ENCODE measurements around the gene ASB5. TPM values are rescaled to one million over a fixed set of nuclear protein-coding genes. Genes with fewer than 3 reads are reported as not detected.
"Not testable (repeated sequence)": the region's sequence is repeated elsewhere in the genome, so short reads cannot be mapped to it uniquely, and the experiment has no call there.

Gene ASB5
- not detected in 2 replicates for total RNA-seq

DNA sequence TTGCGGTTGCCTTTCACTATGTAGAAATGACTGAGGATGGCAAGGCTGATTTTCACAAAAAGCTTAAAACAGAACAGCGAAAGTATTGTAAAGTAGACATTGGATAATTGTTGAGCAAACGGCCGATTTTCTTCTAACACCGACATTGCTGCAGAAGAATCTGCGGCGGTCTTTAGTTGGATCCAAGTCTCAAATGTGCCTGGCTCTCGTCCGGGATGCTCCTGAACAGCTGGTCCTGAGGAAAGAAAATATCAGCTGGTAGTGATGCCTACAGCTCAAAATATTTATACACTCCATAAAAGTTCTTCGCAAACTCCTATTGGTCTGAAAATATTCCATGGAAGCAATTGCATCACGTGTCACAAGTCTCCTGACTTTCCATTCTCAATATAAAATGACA lies at the start of gene ASB5:
Gene ASB5, minus strand, starts transcription at position 260 of the 400 bp plus-strand sequence. Its CDS starts 114 bp downstream, at position 146.
- intact Hi-C loops (cut with micrococcal nuclease) = no loop called here

GRCh38 chr4:176313596-176314336 lies 44.7 kb upstream of the ASB5 start:
- intact Hi-C loops (cut with micrococcal nuclease) = no loop called here

DNA sequence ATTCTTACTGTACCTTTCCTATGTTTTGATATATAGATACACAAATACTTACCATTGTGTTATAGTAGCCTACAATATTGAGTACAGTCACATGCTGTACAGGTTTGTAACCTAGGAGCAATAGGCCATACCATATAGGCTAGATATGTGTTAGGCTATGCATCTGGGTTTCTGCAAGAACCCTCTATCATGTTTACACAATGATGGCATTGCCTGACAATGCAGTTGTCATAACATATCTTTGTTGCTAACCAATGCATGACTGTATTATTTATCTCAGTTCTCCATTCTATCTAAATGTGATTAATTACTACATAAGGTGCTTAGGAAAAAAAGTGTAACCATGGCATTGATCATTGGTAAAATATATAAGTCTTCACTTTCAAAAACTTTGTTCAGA lies 40.8 kb upstream of the ASB5 start:
- intact Hi-C loops (cut with micrococcal nuclease) = no loop called here

- intact Hi-C loops (cut with micrococcal nuclease) = no loop called here
These were observed 40.0 kb upstream of the ASB5 start for GRCh38 chr4:176309046-176309445.

DNA sequence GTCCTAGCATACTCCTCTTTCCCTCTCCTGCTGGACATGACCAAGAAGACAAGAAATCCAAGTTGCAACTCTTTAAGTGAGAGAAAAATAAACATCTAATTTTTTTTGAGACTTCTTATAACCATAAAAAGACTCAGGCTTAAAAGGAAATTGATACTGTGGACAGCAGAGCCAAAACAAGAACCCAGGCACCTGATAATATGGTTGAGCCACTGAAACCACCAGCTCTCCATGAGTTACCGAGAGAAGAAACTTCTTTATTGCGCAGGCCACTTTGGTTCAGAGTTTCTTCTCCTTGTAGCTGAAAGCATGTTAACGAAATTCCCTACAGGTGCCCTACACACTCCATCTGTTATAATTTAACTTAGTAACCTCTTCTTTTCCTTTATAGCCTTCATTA lies 39.4 kb upstream of the ASB5 start:
- intact Hi-C loops (cut with micrococcal nuclease) = no loop called here

DNA sequence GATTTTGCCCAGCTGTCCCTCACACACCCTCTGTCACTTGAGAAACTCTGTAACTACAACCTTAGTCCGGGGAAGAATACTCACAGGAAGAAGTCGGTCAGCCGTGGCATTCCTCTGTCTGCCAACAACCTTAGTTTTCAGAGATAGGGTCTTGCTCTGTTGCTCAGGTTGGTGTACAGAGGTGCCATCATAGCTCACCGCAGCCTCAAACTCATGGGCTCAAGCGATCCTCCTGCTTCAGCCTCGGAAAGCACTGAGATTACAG lies 38.6 kb upstream of the ASB5 start:
- intact Hi-C loops (cut with micrococcal nuclease) = no loop called here

- intact Hi-C loops (cut with micrococcal nuclease) = no loop called here
These were observed 38.0 kb upstream of the ASB5 start for GRCh38 chr4:176306837-176307665.

DNA sequence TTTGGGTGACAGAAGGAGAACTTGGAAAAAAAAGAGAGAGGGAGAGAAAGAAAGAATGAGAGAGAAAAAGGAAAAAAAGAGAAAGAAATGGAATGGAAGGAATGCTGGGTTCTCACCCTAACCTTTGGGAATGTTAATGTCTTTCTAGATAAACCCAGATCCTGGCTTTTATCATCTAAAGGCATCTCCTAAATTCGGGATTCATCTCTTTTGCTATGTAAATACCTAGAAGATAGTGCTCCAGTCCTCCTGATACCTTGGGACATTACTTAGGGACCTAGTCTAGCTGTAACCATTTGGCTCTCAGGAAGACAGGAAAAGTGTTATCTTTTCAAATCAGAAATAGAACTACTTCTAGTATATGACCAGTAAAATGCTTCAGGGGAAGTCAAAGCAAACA lies 34.9 kb upstream of the ASB5 start:
- intact Hi-C loops (cut with micrococcal nuclease) = no loop called here

- intact Hi-C loops (cut with micrococcal nuclease) = no loop called here
These were observed 33.6 kb upstream of the ASB5 start for GRCh38 chr4:176302283-176303275.

GRCh38 chr4:176300565-176300964 lies 31.5 kb upstream of the ASB5 start:
- intact Hi-C loops (cut with micrococcal nuclease) = no loop called here

DNA sequence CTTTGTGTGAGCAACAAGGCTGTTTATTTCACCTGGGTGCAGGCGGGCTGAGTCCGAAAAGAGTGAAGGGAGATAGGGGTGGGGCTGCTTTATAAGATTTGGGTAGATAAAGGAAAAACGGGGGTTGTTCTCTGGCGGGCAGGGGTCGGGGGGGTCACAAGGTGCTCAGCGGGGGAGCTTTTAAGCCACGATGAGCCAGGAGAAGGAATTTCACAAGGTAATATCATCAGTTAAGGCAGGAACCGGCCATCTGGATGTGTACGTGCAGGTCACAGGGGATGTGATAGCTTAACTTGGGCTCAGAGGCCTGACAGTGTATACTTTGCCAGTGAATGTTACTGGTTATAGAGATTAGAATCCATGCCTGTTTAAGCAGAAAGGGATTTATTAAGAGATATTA lies 31.0 kb upstream of the ASB5 start:
- intact Hi-C loops (cut with micrococcal nuclease) = no loop called here

DNA sequence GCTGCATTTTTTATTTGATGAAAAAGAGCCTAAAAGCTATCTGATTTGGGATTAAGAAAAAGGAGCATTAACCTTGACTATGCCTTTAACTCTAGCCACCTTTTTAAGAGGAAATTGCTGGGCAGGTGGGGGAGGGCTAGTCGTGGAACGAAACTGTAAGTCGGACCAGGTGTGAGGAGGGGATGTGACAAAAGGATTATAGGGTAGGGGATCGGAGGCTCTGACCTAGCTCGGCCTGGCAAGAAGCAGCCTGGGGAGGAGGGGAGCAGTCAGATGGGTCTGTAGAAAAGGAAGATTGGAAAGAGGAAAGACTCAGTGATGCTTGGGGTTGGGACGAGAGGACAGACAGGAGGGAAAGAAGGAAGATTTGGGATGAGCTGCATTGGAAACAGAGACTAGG lies 29.6 kb upstream of the ASB5 start:
- intact Hi-C loops (cut with micrococcal nuclease) = no loop called here

GRCh38 chr4:176295907-176296306 lies 26.9 kb upstream of the ASB5 start:
- intact Hi-C loops (cut with micrococcal nuclease) = not testable (repeated sequence)

DNA sequence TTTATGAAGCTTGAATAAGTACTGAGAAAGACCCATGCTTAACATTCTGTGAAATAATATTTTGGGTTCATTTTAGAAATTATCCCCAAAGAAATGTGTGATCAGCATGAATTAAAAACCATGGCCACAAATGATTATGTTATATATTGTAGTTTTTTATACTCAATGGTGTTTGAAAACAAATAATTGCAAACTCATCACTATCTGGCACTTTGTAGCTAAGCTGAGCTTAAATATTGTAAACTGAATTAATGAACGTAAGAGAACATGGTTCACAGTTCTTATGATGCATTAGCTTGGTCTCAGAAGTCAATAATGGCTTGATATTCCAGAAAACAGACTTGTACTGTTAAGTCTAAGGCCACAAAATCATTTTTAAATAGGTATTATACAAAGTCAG lies 24.6 kb upstream of the ASB5 start:
- intact Hi-C loops (cut with micrococcal nuclease) = no loop called here

- intact Hi-C loops (cut with micrococcal nuclease) = no loop called here
These were observed 23.9 kb upstream of the ASB5 start for GRCh38 chr4:176292920-176293319.

DNA sequence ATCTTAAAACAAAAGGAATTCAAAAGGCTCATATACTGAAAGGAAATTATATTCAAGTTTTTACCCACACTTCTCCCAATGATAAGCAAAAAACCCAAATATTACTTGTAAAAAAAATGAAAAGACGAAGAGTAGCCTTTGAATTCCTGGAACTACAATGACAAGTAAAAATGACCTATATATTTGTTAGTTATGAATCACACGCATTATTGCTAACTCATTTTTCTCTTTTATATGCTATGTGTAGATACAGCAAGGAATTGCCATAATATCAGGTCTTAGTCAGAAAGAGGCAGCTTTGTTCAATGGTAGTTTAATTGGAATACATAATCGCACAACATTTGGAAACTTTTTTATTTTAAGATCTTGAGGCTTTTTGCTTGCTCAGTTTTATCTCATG lies 22.7 kb upstream of the ASB5 start:
- intact Hi-C loops (cut with micrococcal nuclease) = no loop called here

DNA sequence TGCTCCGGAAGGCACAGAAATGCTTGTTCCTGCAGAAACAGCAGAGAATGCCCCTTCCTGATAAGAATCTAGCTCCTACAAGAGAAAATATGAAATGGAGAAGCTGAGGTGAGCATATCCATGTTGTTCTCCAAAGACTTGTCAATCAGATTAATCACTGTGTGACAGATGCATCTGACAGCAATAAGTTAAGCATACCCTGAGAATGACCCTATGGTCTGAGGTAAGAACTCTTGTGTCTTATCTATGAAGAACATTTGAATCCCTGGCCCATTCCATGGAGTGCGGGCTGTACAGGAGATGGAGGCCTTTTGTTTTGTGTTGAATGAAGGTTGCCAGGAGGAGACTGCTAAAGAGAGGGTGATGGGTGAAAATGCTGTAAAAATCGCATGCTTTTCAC lies 21.5 kb upstream of the ASB5 start:
- intact Hi-C loops (cut with micrococcal nuclease) = no loop called here

DNA sequence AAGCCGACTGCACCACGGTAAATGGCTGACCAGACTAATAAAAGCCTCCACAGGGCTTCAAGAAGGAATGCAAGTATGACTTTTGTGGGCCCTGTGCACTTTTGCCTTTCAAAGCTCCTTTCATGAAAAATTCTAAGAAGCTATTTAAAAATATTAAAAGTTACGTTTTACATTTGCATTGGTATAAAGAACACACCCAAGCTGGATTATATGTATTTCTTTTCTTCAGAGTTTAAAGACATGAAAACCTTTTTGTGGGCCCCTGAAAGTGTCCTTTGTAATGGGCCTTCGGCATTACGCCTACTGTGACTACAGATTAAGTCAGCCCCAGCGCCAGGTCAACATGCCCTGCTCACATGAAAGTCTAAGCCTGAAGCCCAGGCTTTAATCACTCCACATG lies 20.5 kb upstream of the ASB5 start:
- intact Hi-C loops (cut with micrococcal nuclease) = no loop called here

- intact Hi-C loops (cut with micrococcal nuclease) = no loop called here
These were observed 19.0 kb upstream of the ASB5 start for GRCh38 chr4:176288020-176288419.

GRCh38 chr4:176287546-176287945 lies 18.5 kb upstream of the ASB5 start:
- intact Hi-C loops (cut with micrococcal nuclease) = no loop called here

DNA sequence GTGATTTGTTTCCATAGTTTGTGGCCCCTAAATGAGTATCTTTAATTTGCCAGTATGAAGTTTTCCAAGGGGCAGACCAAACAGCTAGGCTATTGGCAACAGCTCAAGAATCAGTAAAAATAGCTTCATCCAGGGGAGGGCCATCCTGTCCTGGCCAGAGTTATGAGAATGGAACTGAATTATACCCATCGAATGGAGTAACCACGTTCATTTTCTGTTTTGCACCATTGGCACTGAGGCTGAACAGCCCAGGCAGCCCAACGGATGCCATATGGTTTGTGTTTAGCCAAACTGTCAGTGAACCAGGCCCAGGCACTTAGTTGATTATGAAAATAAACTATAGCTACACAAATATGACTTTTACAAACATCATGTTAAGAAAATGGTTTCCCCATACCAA lies 17.7 kb upstream of the ASB5 start:
- intact Hi-C loops (cut with micrococcal nuclease) = no loop called here

- intact Hi-C loops (cut with micrococcal nuclease) = loop anchor here (5.0 kb wide), 1 partner anchor 332 kb away; no protein-coding TSS in a partner anchor
These were observed 10.5 kb upstream of the ASB5 start for GRCh38 chr4:176279560-176279959.
